Measurements from ENCODE around the gene CLOCK.

Gene CLOCK

DNA sequence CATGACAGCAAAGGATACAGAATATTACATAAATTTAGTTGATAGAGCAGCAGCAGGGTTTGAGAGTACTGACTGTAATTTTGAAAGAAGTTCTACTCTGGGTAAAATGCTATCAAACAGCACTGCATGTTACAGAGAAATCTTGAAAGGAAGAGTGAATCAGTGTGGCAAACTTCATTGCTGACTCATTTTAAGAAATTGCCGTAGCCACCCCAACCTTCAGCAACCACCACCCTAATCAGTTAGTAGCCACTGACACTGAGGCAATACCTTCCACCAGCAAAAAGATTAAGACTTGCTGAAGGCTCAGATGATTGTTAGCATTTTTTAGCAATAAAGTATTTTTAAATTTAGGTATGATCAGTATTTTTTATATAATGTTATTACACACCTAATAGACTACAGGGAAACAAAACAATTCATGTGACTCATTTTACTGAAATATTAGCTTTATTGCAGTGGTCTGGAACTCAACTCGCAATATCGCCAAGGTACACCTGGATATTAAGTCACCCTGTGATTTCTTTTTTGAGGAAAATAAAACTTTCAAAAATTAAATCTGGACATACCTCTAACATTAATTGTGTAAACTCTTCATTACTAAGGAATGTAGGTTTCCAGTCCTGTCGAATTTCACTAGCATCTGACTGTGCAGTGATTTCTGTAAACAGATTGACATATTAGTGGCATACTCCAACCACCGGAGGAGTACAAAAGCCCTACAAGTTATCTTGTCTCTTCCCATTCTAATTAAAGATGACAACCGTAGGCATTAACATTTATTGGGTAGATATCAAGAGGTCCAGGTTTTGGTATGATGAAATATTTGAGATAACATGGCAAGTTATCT, 71.1 kb downstream of the CLOCK start:
- DNase-seq (ENCODE audit: low spot score): no peak

GRCh38 chr4:55469979-55470378, 76.7 kb downstream of the CLOCK start:
- DNase-seq (ENCODE audit: low spot score): no peak

DNA sequence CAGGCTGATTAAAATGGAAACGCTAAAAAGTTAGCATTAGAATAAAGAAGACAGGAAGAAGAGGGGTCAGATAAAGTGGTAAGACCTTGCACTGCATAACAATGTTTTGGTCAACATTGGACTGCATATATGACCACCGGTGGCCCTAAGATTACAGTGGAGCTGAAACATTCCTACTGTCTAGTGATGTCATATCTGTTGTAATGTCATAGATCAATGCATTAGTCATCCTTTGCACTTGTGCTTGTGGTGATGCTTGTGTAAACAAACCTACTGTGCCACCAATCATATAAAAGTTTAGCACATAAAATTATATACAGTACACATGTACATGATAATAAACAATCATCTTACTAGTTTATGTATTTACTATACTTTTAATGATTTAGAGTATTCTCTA, 78.0 kb downstream of the CLOCK start:
- DNase-seq (ENCODE audit: low spot score): no peak

- DNase-seq (ENCODE audit: low spot score): no peak
Measured at GRCh38 chr4:55466001-55466400, 80.7 kb downstream of the CLOCK start.

DNA sequence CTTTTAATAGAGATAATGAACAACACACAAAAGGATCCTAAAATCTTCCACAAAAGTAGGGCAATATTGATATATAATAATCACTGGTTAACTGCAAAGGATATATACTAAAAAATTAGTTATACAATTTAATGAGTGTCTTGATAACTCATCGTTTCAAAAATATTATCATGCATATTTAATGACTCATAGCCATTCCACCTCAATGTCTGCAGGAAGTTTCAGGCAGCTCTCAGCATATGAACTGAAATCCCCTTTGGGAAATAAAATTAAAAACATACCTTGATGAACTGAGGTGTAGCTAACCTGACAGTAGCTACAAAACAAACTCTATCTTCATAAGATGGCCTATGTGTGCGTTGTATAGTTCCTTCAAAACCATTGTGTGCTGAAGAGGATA, 88.1 kb downstream of the CLOCK start:
- no peak for DNase-seq (ENCODE audit: low spot score)

GRCh38 chr4:55458164-55458563, 88.5 kb downstream of the CLOCK start:
- no peak for DNase-seq (ENCODE audit: low spot score)

DNA sequence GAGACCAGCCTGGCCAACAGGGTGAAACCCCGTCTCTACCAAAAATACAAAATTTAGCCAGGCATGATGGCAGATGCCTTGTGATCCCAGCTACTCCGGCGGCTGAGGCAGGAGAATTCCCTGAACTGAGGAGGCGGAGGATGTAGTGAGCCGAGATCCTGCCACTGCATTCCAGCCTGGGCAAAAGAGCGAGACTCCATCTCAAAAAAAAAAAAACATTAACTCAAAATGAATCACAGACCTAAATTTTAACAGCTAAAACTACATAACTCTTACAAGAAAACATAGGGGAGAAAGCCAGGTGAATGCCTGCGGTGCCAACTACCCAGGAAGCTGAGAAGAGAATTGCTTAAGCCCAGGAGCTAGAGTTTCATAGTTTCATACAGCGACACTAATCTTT, 96.1 kb downstream of the CLOCK start:
- DNase-seq (ENCODE audit: low spot score): no peak

DNA sequence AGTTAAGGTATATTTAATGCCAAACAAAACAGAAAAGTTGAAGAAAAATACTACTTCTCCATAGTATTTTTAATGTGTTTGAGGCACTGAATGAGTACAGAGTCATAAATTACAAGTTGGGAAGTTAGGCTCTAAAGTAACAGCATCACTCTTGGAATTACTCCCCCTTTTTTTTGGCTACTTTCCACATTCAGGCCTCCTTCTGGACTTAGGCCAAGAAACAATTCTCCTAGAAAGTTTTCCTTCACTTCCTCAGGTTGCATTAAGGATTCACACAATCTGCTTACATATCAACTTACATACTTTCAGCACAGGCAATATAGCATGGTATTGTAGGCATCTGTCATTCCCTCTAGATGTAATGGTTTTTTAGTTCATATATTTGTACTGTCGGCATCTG, 98.9 kb downstream of the CLOCK start:
- DNase-seq (ENCODE audit: low spot score): no peak

DNA sequence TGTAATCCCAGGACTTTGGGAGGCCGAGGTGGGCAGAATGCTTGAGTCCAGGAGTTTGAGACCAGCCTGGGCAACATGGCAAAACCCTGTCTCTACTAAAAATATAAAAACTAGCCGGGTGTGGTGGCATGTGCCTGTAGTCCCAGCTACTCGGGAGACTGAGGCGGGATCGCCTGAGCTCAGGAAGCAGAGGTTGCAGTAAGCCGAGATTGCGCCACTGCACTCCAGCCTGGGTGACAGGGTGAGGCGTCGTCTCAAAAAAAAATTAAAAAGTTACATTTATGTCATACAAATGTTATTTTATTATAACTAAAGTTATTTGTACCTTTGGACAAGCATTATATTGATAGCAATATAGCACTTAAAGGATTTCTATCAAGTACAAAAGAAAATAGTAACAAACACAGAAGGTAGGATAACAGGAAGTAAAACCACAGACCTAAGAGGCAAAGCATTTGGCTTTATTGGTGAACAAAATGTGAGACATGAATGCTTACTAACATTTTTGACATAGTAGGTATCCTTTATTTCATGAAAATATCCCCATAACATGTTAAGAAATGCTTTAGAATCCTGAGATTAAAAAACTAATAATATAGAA, 99.5 kb downstream of the CLOCK start:
- DNase-seq (ENCODE audit: low spot score): no peak

- no peak for DNase-seq (ENCODE audit: low spot score)
Measured at GRCh38 chr4:55446578-55446922, 100.2 kb downstream of the CLOCK start.

DNA sequence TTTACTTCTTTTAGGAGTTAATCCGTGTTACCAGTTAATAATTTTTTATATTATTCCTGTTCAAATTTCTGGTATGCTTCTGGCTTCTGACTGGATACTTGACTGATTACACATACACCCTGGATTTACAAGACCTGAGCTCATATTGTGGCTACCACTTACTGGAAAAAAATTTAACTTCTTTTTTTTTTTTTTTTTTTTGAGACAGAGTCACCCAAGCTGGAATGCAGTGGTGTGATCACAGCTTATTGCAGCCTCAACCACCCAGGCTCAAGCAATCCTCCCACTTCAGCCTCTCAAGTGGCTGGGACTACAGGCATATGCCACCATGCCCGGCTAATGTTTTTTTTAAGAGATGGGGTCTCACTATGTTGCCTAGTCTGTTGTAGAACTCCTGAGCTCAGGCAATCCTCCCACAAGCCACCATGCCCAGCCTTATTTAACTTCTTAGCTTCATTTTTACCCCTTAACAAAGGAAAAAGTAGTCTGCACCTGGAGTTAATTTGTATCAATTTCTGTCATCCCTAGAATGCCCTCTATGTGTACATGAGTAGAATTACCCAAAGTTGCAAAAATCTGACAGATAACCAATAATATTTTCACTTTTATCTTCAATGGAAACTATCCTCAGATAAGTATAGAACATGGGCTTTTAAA, 100.7 kb downstream of the CLOCK start:
- DNase-seq (ENCODE audit: low spot score): no peak

- DNase-seq (ENCODE audit: low spot score): no peak
Measured at GRCh38 chr4:55444827-55445226, 101.9 kb downstream of the CLOCK start.

DNA sequence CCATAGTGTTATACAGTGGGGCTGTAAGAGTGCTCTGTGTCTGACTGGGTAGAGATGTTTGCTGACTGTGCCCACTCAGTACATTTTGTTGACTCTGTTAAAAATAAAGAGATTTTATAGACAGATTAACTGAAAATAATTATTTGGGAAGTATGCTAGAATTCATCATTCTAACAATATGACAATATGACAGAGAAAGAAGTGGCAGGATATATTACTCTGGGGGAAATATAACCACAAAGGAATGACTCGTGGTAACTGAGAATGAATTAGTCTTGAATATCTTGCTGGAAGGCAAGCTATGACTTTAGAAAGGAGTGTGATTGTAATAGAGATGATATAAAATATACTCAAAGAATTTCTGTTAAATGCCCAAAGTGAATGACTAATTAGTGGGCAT, 104.2 kb downstream of the CLOCK start:
- no peak for DNase-seq (ENCODE audit: low spot score)

DNA sequence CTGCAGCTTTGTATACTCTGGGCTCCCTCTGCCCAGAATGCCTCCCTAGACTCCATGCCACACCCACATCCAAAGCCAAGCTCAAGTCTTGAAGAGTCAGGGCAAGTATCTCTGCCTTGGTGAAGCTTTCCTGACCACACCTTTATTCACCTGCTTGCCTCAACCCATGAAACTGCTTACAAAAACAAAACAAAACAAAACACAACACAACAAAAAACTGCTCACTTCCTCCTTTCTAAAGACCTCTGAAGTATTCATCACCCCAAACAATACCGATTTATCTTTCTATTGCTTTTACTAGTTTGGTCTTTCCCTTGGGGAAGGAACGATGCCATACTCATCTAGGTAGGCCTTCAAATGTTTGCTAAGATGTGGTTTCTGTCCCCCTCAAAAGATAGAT, 105.9 kb downstream of the CLOCK start:
- DNase-seq (ENCODE audit: low spot score): no peak

DNA sequence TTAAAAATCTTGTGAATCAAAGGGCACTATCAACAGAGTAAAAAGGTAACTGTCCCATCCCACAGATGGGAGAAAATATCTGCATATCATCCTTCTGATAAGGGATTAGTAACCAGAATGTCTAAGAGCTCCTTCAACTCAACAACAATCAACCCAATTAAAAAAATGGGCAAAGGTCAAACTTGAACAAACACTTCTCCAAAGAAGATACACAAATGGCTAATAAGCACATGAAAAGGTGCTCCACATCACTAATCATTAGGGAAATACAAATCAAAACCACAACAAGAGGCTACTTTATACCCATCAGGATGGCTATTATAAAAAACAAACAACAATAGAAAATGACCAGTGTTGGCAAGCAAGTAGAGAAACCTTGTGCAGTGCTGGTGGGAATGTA, 107.7 kb downstream of the CLOCK start:
- no peak for DNase-seq (ENCODE audit: low spot score)

DNA sequence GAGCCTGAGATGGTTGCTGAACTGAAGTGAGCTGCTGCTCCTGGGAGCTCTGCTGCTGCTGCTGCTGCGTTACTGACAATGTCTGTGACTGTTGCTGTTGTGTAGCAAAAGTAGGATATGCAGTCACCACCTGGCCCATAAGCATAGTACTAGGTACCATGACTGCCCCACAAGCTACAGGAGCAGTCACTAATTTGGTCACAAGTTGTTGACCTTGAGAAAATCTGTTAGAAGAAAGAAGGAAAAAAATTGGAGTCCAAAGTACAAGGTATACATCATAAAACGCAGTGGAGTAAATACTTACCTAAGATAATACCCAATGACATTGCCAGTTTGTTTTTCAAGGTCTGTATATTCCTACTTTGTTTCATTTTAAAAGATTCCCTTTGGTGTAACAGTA, 108.4 kb downstream of the CLOCK start:
- DNase-seq (ENCODE audit: low spot score): no peak

DNA sequence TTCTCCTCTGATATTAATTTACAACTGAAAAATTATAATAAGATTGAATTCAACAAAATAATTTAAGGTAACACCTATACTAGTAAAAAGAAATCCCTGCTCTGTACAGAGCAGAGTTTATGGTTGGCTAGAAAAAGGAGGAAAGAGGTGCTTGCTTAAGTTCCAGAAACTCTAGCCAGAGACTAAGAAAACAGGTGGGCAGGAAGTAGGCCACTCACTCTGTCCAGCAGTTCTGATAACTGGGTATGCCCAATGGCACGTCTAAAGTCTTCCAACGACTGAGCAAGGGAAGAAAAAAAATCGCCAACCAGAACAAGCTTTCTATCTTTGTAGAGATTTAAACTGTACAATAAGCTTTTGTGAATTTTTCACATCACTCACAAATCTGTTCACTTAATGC, 108.9 kb downstream of the CLOCK start:
- no peak for DNase-seq (ENCODE audit: low spot score)

- no peak for DNase-seq (ENCODE audit: low spot score)
Measured at GRCh38 chr4:55437356-55437796, 109.3 kb downstream of the CLOCK start.

DNA sequence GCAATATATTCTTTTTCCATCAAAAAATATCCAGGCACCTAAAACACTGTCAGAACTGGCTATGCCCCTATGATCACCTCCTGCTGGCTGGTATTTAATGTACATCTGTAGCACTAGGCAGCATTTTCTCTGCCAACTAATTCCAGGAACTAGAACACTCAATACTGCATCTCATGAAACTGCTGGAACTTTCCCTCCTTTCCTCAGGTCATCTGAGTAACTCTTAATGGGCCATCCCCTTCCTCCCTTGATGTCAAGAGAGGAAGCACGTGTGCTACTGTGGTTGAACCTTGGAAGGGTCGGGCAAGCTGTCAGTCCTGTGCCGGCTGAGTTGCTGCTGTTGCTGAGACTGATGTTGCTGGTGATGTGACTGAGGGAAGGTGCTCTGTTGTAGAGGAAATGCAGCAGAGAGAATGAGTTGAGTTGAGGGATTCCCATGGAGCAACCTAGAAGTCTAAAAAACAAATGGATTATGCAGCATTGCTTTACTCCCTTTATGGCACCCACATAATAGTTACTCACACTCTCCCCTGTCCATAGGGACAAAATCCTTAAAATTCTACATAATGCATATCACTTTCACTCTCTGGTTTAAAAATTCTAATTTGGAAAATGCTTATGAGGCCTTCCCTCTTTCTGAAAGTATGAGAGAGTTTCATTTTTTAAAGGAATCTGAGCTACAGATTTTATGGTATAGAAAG, 111.4 kb downstream of the CLOCK start:
- DNase-seq (ENCODE audit: low spot score): no peak

- no peak for DNase-seq (ENCODE audit: low spot score)
Measured at GRCh38 chr4:55431710-55432336, 114.9 kb downstream of the CLOCK start.

GRCh38 chr4:55424791-55425190, 121.9 kb downstream of the CLOCK start:
- no peak for DNase-seq (ENCODE audit: low spot score)

- DNase-seq (ENCODE audit: low spot score): no peak
Measured at GRCh38 chr4:55416176-55416575, 130.5 kb downstream of the CLOCK start.

All from SK-N-DZ (cell line).